ENCODE results near the gene NRG3.

Gene NRG3

GRCh38 chr10:83023662-83024061, 1148.7 kb downstream of the NRG3 start:
- H3K4me2 ChIP-seq (ENCODE audit: low read length) = no peak overlapping the region
- H3F3A ChIP-seq (ENCODE audit: control insufficient read depth, insufficient read depth) = no peaks in the 10 kb centered on the region
- no peaks in the 10 kb centered on the region for H3K9me2 ChIP-seq (replicated peaks; ENCODE audit: control insufficient read depth, low read length)
- no peaks in the 10 kb centered on the region for H3K27me3 ChIP-seq (ENCODE audit: control insufficient read depth, low read length)
- no peak for TF ChIP-seq EZH2phosphoT487 (IDR thresholded peaks at IDR 0.05; ENCODE audit: borderline replicate concordance, low read length)
- TF ChIP-seq, protein P1, sequence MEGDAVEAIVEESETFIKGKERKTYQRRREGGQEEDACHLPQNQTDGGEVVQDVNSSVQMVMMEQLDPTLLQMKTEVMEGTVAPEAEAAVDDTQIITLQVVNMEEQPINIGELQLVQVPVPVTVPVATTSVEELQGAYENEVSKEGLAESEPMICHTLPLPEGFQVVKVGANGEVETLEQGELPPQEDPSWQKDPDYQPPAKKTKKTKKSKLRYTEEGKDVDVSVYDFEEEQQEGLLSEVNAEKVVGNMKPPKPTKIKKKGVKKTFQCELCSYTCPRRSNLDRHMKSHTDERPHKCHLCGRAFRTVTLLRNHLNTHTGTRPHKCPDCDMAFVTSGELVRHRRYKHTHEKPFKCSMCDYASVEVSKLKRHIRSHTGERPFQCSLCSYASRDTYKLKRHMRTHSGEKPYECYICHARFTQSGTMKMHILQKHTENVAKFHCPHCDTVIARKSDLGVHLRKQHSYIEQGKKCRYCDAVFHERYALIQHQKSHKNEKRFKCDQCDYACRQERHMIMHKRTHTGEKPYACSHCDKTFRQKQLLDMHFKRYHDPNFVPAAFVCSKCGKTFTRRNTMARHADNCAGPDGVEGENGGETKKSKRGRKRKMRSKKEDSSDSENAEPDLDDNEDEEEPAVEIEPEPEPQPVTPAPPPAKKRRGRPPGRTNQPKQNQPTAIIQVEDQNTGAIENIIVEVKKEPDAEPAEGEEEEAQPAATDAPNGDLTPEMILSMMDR (IDR thresholded peaks at IDR 0.05; ENCODE audit: low read depth, low read length, poor library complexity, severe bottlenecking) = no peak
- no peaks in the 10 kb centered on the region for H3K4me1 ChIP-seq (ENCODE audit: control insufficient read depth, low read length)
- no peak overlapping the region for H3K4me3 ChIP-seq (ENCODE audit: low read length)
- no peak overlapping the region for H3K27ac ChIP-seq (ENCODE audit: low read depth, low read length)
- no peaks in the 10 kb centered on the region for H4K20me1 ChIP-seq (ENCODE audit: control insufficient read depth, insufficient read depth, low read depth, low read length)
- no peaks in the 10 kb centered on the region for H3K79me2 ChIP-seq (ENCODE audit: control insufficient read depth, low read length)
- H3K36me3 ChIP-seq (ENCODE audit: control insufficient read depth, low read length) = no peaks in the 10 kb centered on the region
- no peaks in the 10 kb centered on the region for H3K9me3 ChIP-seq (ENCODE audit: control insufficient read depth, insufficient read depth, low read length)

Measured in DOHH2 (cell line).